ENCODE measurements around the gene PTPN14.

DNA sequence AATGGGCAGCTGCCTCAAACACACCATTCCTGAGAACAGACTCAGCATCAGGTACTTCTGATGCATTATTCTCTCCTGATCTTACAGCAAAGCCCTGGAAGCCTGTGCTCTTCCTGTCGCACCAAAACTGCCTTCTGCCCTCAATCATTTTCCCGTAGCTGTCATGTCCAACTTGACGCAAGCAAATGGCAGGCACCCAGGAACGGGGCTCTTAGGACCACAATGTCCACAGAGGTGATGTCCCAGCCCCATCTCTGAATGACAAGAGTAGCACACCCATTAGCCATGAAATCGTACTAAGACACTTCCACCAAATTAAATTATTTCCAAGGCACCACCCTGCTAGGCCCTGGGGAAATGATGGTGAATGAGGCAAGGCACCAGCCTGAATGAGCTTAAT lies 47.1 kb downstream of the PTPN14 start:
- TF ChIP-seq, protein P1, sequence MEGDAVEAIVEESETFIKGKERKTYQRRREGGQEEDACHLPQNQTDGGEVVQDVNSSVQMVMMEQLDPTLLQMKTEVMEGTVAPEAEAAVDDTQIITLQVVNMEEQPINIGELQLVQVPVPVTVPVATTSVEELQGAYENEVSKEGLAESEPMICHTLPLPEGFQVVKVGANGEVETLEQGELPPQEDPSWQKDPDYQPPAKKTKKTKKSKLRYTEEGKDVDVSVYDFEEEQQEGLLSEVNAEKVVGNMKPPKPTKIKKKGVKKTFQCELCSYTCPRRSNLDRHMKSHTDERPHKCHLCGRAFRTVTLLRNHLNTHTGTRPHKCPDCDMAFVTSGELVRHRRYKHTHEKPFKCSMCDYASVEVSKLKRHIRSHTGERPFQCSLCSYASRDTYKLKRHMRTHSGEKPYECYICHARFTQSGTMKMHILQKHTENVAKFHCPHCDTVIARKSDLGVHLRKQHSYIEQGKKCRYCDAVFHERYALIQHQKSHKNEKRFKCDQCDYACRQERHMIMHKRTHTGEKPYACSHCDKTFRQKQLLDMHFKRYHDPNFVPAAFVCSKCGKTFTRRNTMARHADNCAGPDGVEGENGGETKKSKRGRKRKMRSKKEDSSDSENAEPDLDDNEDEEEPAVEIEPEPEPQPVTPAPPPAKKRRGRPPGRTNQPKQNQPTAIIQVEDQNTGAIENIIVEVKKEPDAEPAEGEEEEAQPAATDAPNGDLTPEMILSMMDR (conservative IDR thresholded peaks at IDR 0.05; ENCODE audit: low read length), result no peak
- no peak for TF ChIP-seq EZH2phosphoT487 (IDR thresholded peaks at IDR 0.05; ENCODE audit: borderline replicate concordance)
